ENCODE measurements around the gene STAP1.

STAP1 gene

GRCh38 chr4:67556436-67556835, 2.1 kb upstream of the STAP1 start:
- no peak for DNase-seq (ENCODE audit: low read depth)

- no peak for DNase-seq (ENCODE audit: low read depth)
These were observed 6.8 kb downstream of the STAP1 start for GRCh38 chr4:67565284-67565683.

- DNase-seq (ENCODE audit: low read depth): no peak
These were observed 7.8 kb downstream of the STAP1 start for GRCh38 chr4:67566335-67566734.

- no peak for DNase-seq (ENCODE audit: low read depth)
These were observed 10.3 kb downstream of the STAP1 start for GRCh38 chr4:67568820-67569219.

- no peak for DNase-seq (ENCODE audit: low read depth)
These were observed 12.0 kb downstream of the STAP1 start for GRCh38 chr4:67570537-67570936.

- DNase-seq (ENCODE audit: low read depth): no peak
These were observed 13.4 kb downstream of the STAP1 start for GRCh38 chr4:67571975-67572374.

- DNase-seq (ENCODE audit: low read depth): no peak
These were observed 14.7 kb downstream of the STAP1 start for GRCh38 chr4:67573193-67573592.

GRCh38 chr4:67575232-67576058, 16.9 kb downstream of the STAP1 start:
- no peak for DNase-seq (ENCODE audit: low read depth)

GRCh38 chr4:67576059-67576466, 17.5 kb downstream of the STAP1 start:
- DNase-seq (ENCODE audit: low read depth): no peak

- DNase-seq (ENCODE audit: low read depth): no peak
These were observed 18.0 kb downstream of the STAP1 start for GRCh38 chr4:67576538-67576937.

- DNase-seq (ENCODE audit: low read depth): no peak
These were observed 22.1 kb downstream of the STAP1 start for GRCh38 chr4:67580577-67580976.

GRCh38 chr4:67581208-67581857, 22.8 kb downstream of the STAP1 start:
- DNase-seq (ENCODE audit: low read depth): no peak

GRCh38 chr4:67581913-67582312, 23.4 kb downstream of the STAP1 start:
- no peak for DNase-seq (ENCODE audit: low read depth)

GRCh38 chr4:67584496-67584895, 26.0 kb downstream of the STAP1 start:
- no peak for DNase-seq (ENCODE audit: low read depth)

- DNase-seq (ENCODE audit: low read depth): no peak
These were observed 28.6 kb downstream of the STAP1 start for GRCh38 chr4:67587156-67587555.

GRCh38 chr4:67593741-67594175, 35.2 kb downstream of the STAP1 start:
- no peak for DNase-seq (ENCODE audit: low read depth)

- no peak for DNase-seq (ENCODE audit: low read depth)
These were observed 44.9 kb downstream of the STAP1 start for GRCh38 chr4:67603310-67604028.

- no peak for DNase-seq (ENCODE audit: low read depth)
These were observed 45.5 kb downstream of the STAP1 start for GRCh38 chr4:67604029-67604381.

GRCh38 chr4:67604749-67605148, 46.2 kb downstream of the STAP1 start:
- DNase-seq (ENCODE audit: low read depth): no peak

- DNase-seq (ENCODE audit: low read depth): no peak
These were observed 49.5 kb downstream of the STAP1 start for GRCh38 chr4:67608027-67608426.

- no peak for DNase-seq (ENCODE audit: low read depth)
These were observed 55.7 kb downstream of the STAP1 start for GRCh38 chr4:67614186-67614585.

- no peak for DNase-seq (ENCODE audit: low read depth)
These were observed 56.6 kb downstream of the STAP1 start for GRCh38 chr4:67615119-67615518.

- DNase-seq (ENCODE audit: low read depth): no peak
These were observed 58.0 kb downstream of the STAP1 start for GRCh38 chr4:67616478-67616877.
